GM12874 (cell line): Measurements from ENCODE around the gene DNAH3.

Experiments
- TF ChIP-seq, protein P1 (sequence below): IDR thresholded peaks from 2 replicates; pipeline ENCODE4 v1.5.1; 2011; ENCODE audit warnings: low read depth, mild to moderate bottlenecking, control low read depth, low read length, moderate library complexity; ENCODE audit not compliant: insufficient read depth

DNAH3 gene, protein sequence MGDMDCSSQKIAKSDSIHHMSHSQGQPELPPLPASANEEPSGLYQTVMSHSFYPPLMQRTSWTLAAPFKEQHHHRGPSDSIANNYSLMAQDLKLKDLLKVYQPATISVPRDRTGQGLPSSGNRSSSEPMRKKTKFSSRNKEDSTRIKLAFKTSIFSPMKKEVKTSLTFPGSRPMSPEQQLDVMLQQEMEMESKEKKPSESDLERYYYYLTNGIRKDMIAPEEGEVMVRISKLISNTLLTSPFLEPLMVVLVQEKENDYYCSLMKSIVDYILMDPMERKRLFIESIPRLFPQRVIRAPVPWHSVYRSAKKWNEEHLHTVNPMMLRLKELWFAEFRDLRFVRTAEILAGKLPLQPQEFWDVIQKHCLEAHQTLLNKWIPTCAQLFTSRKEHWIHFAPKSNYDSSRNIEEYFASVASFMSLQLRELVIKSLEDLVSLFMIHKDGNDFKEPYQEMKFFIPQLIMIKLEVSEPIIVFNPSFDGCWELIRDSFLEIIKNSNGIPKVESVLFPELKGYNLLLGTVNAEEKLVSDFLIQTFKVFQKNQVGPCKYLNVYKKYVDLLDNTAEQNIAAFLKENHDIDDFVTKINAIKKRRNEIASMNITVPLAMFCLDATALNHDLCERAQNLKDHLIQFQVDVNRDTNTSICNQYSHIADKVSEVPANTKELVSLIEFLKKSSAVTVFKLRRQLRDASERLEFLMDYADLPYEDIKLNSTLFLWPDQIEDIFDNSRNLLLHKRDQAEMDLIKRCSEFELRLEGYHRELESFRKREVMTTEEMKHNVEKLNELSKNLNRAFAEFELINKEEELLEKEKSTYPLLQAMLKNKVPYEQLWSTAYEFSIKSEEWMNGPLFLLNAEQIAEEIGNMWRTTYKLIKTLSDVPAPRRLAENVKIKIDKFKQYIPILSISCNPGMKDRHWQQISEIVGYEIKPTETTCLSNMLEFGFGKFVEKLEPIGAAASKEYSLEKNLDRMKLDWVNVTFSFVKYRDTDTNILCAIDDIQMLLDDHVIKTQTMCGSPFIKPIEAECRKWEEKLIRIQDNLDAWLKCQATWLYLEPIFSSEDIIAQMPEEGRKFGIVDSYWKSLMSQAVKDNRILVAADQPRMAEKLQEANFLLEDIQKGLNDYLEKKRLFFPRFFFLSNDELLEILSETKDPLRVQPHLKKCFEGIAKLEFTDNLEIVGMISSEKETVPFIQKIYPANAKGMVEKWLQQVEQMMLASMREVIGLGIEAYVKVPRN (N-terminal part only)

DNA sequence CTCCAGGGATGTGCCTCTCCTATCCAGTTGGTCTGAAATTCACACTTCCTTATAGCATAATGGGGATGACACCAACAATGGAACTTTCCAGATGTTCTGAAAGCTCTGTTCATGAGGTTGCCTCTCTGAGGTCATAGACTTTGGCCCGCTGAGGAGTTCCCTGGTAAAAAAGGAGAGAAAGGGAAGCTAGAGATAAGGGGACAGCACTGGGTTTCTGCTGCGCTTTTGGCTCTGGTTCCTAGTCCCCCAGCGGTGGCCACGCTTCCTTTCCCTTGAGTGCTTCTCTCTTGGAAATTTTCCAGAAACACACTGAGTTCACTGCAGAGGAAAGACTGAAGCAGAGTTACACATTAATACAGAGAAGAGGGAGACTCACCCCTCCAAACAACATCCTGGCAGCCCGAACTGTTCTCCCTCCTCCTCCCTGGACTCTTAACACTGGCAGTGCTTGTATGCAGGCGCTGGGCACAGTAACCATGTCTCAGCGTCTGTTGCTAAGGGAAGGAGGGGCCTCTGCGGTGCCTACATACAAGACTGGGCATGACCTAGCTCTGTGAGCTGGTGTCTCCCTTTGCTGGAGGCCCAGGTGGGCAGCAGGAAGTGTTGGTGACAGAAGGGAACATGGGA, at the start of gene DNAH3:
Gene DNAH3 (minus strand): TSS at position 472 of the 627 bp plus-strand sequence. CDS start 527 bp downstream, outside the sequence.
- TF ChIP-seq, protein P1, sequence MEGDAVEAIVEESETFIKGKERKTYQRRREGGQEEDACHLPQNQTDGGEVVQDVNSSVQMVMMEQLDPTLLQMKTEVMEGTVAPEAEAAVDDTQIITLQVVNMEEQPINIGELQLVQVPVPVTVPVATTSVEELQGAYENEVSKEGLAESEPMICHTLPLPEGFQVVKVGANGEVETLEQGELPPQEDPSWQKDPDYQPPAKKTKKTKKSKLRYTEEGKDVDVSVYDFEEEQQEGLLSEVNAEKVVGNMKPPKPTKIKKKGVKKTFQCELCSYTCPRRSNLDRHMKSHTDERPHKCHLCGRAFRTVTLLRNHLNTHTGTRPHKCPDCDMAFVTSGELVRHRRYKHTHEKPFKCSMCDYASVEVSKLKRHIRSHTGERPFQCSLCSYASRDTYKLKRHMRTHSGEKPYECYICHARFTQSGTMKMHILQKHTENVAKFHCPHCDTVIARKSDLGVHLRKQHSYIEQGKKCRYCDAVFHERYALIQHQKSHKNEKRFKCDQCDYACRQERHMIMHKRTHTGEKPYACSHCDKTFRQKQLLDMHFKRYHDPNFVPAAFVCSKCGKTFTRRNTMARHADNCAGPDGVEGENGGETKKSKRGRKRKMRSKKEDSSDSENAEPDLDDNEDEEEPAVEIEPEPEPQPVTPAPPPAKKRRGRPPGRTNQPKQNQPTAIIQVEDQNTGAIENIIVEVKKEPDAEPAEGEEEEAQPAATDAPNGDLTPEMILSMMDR, result no peak

DNA sequence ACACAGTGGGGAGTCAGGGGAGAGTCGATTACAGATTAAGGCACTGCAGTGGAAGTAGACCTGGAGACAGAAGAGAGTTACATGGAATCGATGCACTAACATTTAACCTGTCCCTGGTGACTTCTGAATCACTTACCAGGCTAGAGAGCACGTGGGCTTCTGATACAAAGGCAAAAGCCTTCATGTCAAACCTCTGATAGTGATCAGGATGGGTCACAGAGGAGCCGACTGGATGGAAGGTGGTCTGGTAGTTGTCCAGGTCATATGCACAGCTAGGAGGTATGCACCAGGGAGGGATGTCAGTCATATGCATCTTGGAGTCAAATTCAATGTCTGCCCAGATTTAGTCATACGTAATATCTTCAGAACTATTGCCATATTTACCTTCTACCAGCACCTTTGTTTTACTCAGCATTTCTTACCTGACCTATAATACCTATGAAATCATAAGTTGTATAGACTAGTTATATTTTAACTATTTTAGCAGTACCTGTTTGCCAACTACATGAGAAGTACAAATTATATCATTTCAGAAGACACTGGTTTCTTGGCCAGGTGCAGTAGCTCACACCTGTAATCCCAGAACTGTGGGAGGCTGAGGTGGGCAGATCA, 49.1 kb upstream of the DNAH3 start:
- TF ChIP-seq, protein P1, result no peak

DNA sequence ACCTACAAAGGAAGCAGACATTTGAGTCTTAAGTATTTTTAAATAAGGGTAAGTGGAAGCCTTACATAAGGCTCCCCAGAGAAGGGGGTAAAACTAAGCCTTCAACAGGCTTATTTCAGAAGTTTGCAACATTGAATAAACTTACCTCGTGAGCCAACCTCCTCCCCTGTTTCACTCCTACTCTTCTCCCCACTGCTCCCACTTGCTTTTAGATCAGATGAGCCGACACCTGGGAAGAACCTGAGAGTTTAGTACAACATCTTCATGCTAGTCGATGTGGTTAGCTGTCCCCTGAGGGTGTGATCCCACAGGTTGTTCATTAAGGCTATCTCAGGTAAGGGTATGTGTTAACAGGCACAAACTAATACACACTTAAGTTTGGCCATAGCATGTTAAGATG, 47.0 kb upstream of the DNAH3 start:
- TF ChIP-seq, protein P1, result no peak

DNA sequence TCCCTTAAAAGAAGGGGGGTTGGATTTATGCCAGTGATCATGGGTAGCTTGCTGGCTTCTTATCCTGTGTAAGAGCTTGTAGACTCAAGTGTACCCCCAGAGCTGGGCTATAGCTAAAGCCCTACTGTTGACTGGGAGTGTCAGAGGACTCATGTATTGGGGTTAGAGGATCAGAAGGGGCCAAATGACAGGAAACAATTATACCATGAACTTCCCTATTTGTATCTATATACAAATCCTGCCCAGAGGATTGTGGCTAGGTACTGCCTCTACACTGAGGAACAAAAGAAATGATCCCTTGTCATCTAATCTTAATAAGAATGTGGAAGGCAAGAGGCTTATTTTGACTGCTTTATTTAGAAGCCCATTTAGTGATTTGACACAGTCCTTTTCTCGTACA, 46.5 kb upstream of the DNAH3 start:
- TF ChIP-seq, protein P1, result no peak

DNA sequence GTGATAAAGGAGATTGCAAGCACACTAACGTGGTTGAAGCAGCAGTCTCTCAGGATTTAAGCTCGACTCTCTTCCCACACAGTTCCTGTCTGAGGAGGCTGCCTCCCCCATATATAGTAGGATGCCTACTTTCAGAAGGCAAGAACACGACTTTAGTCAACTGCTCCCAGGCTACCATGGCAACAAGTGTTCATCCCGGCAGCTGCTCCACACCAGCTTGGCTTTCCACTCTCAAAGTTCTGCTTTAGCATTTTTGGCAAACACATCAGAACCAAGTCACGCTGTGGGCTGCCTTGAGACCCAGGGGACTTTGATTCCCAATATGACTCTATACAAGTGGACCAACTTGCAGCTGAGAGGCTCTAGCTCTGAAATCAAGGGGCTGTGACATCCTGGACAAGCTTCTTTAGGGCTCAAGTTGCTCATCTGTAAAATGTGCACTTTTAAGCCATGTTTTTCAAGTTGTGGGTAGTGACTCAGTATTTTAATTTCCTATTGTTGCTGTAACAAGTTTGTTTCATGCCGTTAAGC, 44.2 kb upstream of the DNAH3 start:
- TF ChIP-seq, protein P1, result no peak

DNA sequence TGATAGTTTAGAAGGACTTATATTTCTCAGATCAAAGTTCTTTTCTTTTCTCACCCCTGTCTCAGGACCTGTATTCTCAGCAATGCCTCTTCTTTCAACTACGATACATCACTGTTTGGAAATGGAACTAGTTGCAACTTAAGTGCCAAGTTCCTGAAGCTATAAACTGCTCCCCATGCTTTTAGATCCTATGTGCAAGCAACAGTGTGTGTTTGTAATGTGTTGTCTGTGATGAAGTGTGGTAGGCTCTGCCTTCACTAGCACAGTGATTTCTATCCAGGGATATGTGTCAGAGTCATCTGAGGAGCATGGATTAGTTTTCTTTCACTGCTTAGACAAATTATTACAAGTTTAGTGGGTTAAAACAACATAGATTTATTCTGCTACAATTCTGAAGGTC, 42.3 kb upstream of the DNAH3 start:
- TF ChIP-seq, protein P1, result no peak
